Upper lobe of right lung (tissue), 1 donor: Measurements from ENCODE around the gene LRMDA. TPM values are rescaled to one million over a fixed set of nuclear protein-coding genes. Genes with fewer than 3 reads are reported as not detected.

Experiments
- ATAC-seq: fragments of 200-7000 bp; cut with Tn5 transposase; one replicate; pipeline ENCODE4 v1.9.1; 2020; ENCODE audit warnings: mild to moderate bottlenecking, moderate library complexity
- DNase-seq: peaks from one replicate; pipeline ENCODE4 v3.0.0-alpha.2; 2020
- H3K27ac ChIP-seq: fragments of 200-600 bp; one replicate; pipeline ENCODE4 v1.8.0; 2022
- H3K27me3 ChIP-seq: fragments of 200-600 bp; one replicate; pipeline ENCODE4 v1.8.0; 2022; ENCODE audit warnings: mild to moderate bottlenecking
- H3K36me3 ChIP-seq: fragments of 200-600 bp; one replicate; pipeline ENCODE4 v1.8.0; 2022
- H3K4me1 ChIP-seq: fragments of 200-600 bp; one replicate; pipeline ENCODE4 v1.8.0; 2022
- H3K4me3 ChIP-seq: fragments of 200-600 bp; one replicate; pipeline ENCODE4 v1.8.0; 2022; ENCODE audit warnings: mild to moderate bottlenecking
- H3K9me3 ChIP-seq: fragments of 200-600 bp; one replicate; pipeline ENCODE4 v1.8.0; 2022
- CTCF ChIP-seq: fragments of 200-600 bp; IDR thresholded peaks from one replicate; pipeline ENCODE4 v1.8.0; 2022; ENCODE audit warnings: antibody characterized with exemption
- intact Hi-C: fragments of 100-400 bp; cut with DNase I; formaldehyde crosslinking; loops from one replicate; pipeline ENCODE4 v1.11.0; 2022
- total RNA-seq: library from RNA; stranded (reverse); fragmentation: NEBNext Ultra II Directional; extraction: Animal tissue kit (Norgen Biotek cat#: 25700); gene quantifications from one replicate; pipeline ENCODE4 v1.2.1, GENCODE V29; 2021
- donor health status: DM: no; HTN: yes; CAD: no; lungs with severe emphysema.

The LRMDA gene
- total RNA-seq, 1 donor from 2014 or later: 20.0 TPM

GRCh38 chr10:75505293-75505692, 73.9 kb downstream of the LRMDA start:
- Histone ChIP-seq H3K4me3 (no peak overlapping the region), H3K9me3 (no peaks in the 10 kb centered on the region), H3K4me1 (peaks cover 19% of the 10 kb centered on the region), H3K27me3 (no peaks in the 10 kb centered on the region), H3K36me3 (no peaks in the 10 kb centered on the region), H3K27ac (no peak overlapping the region)
- ATAC-seq (no peak), DNase-seq (no peak)
- no peak for TF ChIP-seq CTCF
- intact Hi-C loops: no loop called here

- intact Hi-C loops: no loop called here
- no peak overlapping the region for H3K27ac ChIP-seq
- no peak for TF ChIP-seq CTCF
- DNase-seq (no peak), ATAC-seq (no peak)
- no peaks in the 10 kb centered on the region for H3K27me3 ChIP-seq
- peaks cover 19% of the 10 kb centered on the region for H3K4me1 ChIP-seq
- H3K9me3 ChIP-seq: no peaks in the 10 kb centered on the region
- H3K4me3 ChIP-seq: no peak overlapping the region
- H3K36me3 ChIP-seq: no peaks in the 10 kb centered on the region
Measured at GRCh38 chr10:75505840-75506506, 74.5 kb downstream of the LRMDA start.

- no peaks in the 10 kb centered on the region for H3K9me3 ChIP-seq
- intact Hi-C loops: no loop called here
- no peak for TF ChIP-seq CTCF
- no peaks in the 10 kb centered on the region for H3K36me3 ChIP-seq
- DNase-seq: no peak
- no peak for ATAC-seq
- no peak overlapping the region for H3K27ac ChIP-seq
- H3K4me3 ChIP-seq: no peak overlapping the region
- H3K4me1 ChIP-seq: peaks cover 19% of the 10 kb centered on the region
- H3K27me3 ChIP-seq: no peaks in the 10 kb centered on the region
Measured at GRCh38 chr10:75506930-75507329, 75.5 kb downstream of the LRMDA start.

DNA sequence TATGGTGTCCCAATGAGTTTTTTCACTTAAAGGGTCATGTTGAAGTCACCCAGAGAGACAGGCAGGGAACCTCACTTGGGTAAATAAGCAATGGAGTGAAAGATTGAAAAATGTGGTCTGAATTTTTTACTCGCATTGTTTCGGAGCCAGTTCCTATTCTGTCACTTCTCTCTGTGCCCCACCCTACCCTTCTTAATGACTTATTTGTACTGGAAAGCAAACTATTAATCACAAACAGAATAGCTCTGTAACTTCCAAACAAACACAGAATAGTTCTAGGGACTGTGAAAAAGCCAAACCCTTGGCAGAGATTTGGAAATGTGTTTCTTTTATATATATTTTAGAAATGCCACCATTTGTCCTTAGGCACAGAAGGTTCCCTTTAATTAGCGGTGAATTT, 76.0 kb downstream of the LRMDA start:
- H3K27ac ChIP-seq: no peak overlapping the region
- intact Hi-C loops: no loop called here

GRCh38 chr10:75508239-75508813, 76.9 kb downstream of the LRMDA start:
- H3K36me3 ChIP-seq: no peaks in the 10 kb centered on the region
- intact Hi-C loops: no loop called here
- H3K4me3 ChIP-seq: no peak overlapping the region
- H3K4me1 ChIP-seq: peaks cover 26% of the 10 kb centered on the region
- DNase-seq (no peak), ATAC-seq (no peak)
- H3K9me3 ChIP-seq: no peaks in the 10 kb centered on the region
- no peak for TF ChIP-seq CTCF
- H3K27me3 ChIP-seq: no peaks in the 10 kb centered on the region
- H3K27ac ChIP-seq: no peak overlapping the region

More for the DNA sequence above, 76.0 kb downstream of the LRMDA start:
- Histone ChIP-seq H3K27me3 (no peaks in the 10 kb centered on the region), H3K4me1 (peaks cover 19% of the 10 kb centered on the region), H3K36me3 (no peaks in the 10 kb centered on the region), H3K4me3 (no peak overlapping the region), H3K9me3 (no peaks in the 10 kb centered on the region)
- DNase-seq (no peak), ATAC-seq (no peak)
- TF ChIP-seq CTCF: no peak
